Neuronal stem cell (in vitro differentiated cells): ENCODE data around the gene DEFB114.

Experiments used
- DNase-seq: peaks from one replicate; pipeline ENCODE4 v3.0.0-alpha.2; 2013; ENCODE audit warnings: low spot score
- H2AFZ ChIP-seq: one replicate; pipeline ENCODE4 v1.6.1; 2013; ENCODE audit warnings: mild to moderate bottlenecking, low read length, inconsistent platforms
- H2AK5ac ChIP-seq: 2 replicates; pipeline ENCODE4 v1.6.1; 2013; ENCODE audit warnings: low read depth, mild to moderate bottlenecking, inconsistent platforms, low read length, moderate library complexity, mixed read lengths
- H2BK120ac ChIP-seq: 2 replicates; pipeline ENCODE4 v1.6.1; 2013; ENCODE audit warnings: low read depth, mild to moderate bottlenecking, inconsistent platforms, low read length, moderate library complexity, mixed read lengths
- H2BK12ac ChIP-seq: one replicate; pipeline ENCODE4 v1.6.1; 2013; ENCODE audit warnings: low read length, inconsistent platforms
- H2BK15ac ChIP-seq: 2 replicates; pipeline ENCODE4 v1.6.1; 2013; ENCODE audit warnings: mild to moderate bottlenecking, low read length, inconsistent platforms, mixed read lengths
- H2BK5ac ChIP-seq: one replicate; pipeline ENCODE4 v1.6.1; 2013; ENCODE audit warnings: inconsistent platforms, mild to moderate bottlenecking, low read length, moderate library complexity
- H3K14ac ChIP-seq: one replicate; pipeline ENCODE4 v1.6.1; 2013; ENCODE audit warnings: low read length, inconsistent platforms
- H3K18ac ChIP-seq: 2 replicates; pipeline ENCODE4 v1.6.1; 2013; ENCODE audit warnings: low read length, inconsistent platforms
- H3K23ac ChIP-seq: 2 replicates; pipeline ENCODE4 v1.6.1; 2013; ENCODE audit warnings: low read depth, mild to moderate bottlenecking, mixed read lengths, low read length, inconsistent platforms; ENCODE audit not compliant: poor library complexity
- H3K27ac ChIP-seq: replicated peaks from 3 replicates; pipeline ENCODE4 v1.5.1; 2013; ENCODE audit warnings: low read length, inconsistent platforms
- H3K27me3 ChIP-seq, 3 experiments: 2 replicates each; pipeline ENCODE4 v1.6.1; 2013; ENCODE audit warnings: low read length in 3 of 3, mild to moderate bottlenecking in 2 of 3, inconsistent platforms in 1 of 3, low read depth in 1 of 3, mixed read lengths in 1 of 3, moderate library complexity in 1 of 3; ENCODE audit not compliant: control insufficient read depth in 3 of 3, insufficient read depth in 3 of 3
- H3K36me3 ChIP-seq, 2 donors: replicated peaks in 1 of 2; 2 replicates each; pipeline ENCODE4 v1.6.1; 2013; ENCODE audit warnings: low read length in 2 of 2; ENCODE audit not compliant: control insufficient read depth in 2 of 2, insufficient read depth in 2 of 2
- H3K4ac ChIP-seq: 2 replicates; pipeline ENCODE4 v1.6.1; 2013; ENCODE audit warnings: inconsistent platforms, mild to moderate bottlenecking, low read length, moderate library complexity
- H3K4me1 ChIP-seq, 2 donors: 1 replicate in 1 of 2; 2 replicates in 1 of 2; pipeline ENCODE4 v1.6.1; 2013; ENCODE audit warnings: low read length in 2 of 2, low read depth in 1 of 2; ENCODE audit not compliant: control insufficient read depth in 2 of 2, insufficient read depth in 1 of 2
- H3K4me2 ChIP-seq: one replicate; pipeline ENCODE4 v1.6.1; 2013; ENCODE audit warnings: mild to moderate bottlenecking, low read length, inconsistent platforms; ENCODE audit not compliant: insufficient read depth, poor library complexity, severe bottlenecking
- H3K4me3 ChIP-seq, 2 donors: 2 replicates each; pipeline ENCODE4 v1.5.1; 2013; ENCODE audit warnings: low read length in 2 of 2, mild to moderate bottlenecking in 2 of 2, inconsistent platforms in 1 of 2, moderate library complexity in 1 of 2
- H3K79me1 ChIP-seq: one replicate; pipeline ENCODE4 v1.6.1; 2013; ENCODE audit warnings: low read depth, mild to moderate bottlenecking, inconsistent platforms, low read length, moderate library complexity
- H3K9ac ChIP-seq: one replicate; pipeline ENCODE4 v1.6.1; 2013; ENCODE audit warnings: mild to moderate bottlenecking, low read depth, low read length, inconsistent platforms; ENCODE audit not compliant: poor library complexity
- H3K9me3 ChIP-seq, 2 donors: replicated peaks in 1 of 2; 2 replicates each; pipeline versions ENCODE3 to v1.6.1; 2013; ENCODE audit warnings: low read length in 2 of 2, mild to moderate bottlenecking in 2 of 2, inconsistent platforms in 1 of 2, low read depth in 1 of 2, mixed read lengths in 1 of 2, moderate library complexity in 1 of 2; ENCODE audit not compliant: control insufficient read depth in 2 of 2, insufficient read depth in 1 of 2
- H4K8ac ChIP-seq: one replicate; pipeline ENCODE4 v1.6.1; 2013; ENCODE audit warnings: low read depth, mild to moderate bottlenecking, inconsistent platforms, low read length, moderate library complexity
- H4K91ac ChIP-seq: one replicate; pipeline ENCODE4 v1.6.1; 2013; ENCODE audit warnings: low read length, low read depth, mild to moderate bottlenecking, inconsistent platforms; ENCODE audit not compliant: poor library complexity
- WGBS, 2 donors: extraction: QIAGEN DNeasy Blood & Tissue Kit; methylation state at CpG; one replicate each; pipeline ENCODE4 v1.1.7; 2013; ENCODE audit warnings: missing lambda C conversion rate in 2 of 2, mixed read lengths in 1 of 2; ENCODE audit not compliant: insufficient read length in 2 of 2, insufficient replicate concordance in 1 of 2; ENCODE audit errors: extremely low coverage in 2 of 2; 5-methylcytosine and 5-hydroxymethylcytosine counted together

DEFB114 gene

GRCh38 chr6:49966823-49967222 lies 2.9 kb upstream of the DEFB114 start:
- Histone ChIP-seq H3K4me2 (no peak overlapping the region), H2BK15ac (no peak overlapping the region), H2AFZ (no peak overlapping the region), H2BK12ac (no peak overlapping the region), H3K23ac (no peak overlapping the region), H3K18ac (no peak overlapping the region), H4K91ac (no peak overlapping the region), H3K4me3 (no peak overlapping the region), H3K79me1 (no peaks in the 10 kb centered on the region), H2BK5ac (no peak overlapping the region), H3K14ac (no peak overlapping the region), H3K27ac (no peak overlapping the region), H3K9me3 (no peaks in the 10 kb centered on the region), H2AK5ac (no peak overlapping the region), H2BK120ac (no peak overlapping the region), H4K8ac (no peak overlapping the region), H3K9ac (no peak overlapping the region), H3K4ac (no peak overlapping the region), H3K4me1 (no peaks in the 10 kb centered on the region), H3K36me3 (no peaks in the 10 kb centered on the region), H3K27me3 (no peaks in the 10 kb centered on the region)
- DNase-seq: no peak
- no CpG with 5 or more reads among the region's 2 CpGs for WGBS, 2 donors

- no peak overlapping the region for H4K91ac ChIP-seq
- no peak overlapping the region for H2BK15ac ChIP-seq
- H2BK12ac ChIP-seq: no peak overlapping the region
- no peak overlapping the region for H2BK120ac ChIP-seq
- no peaks in the 10 kb centered on the region for H3K79me1 ChIP-seq
- H3K18ac ChIP-seq: no peak overlapping the region
- H3K27me3 ChIP-seq: no peaks in the 10 kb centered on the region
- no peak overlapping the region for H2BK5ac ChIP-seq
- no peaks in the 10 kb centered on the region for H3K9me3 ChIP-seq
- DNase-seq: no peak
- H3K4me2 ChIP-seq: no peak overlapping the region
- H3K23ac ChIP-seq: no peak overlapping the region
- H3K4ac ChIP-seq: no peak overlapping the region
- H2AFZ ChIP-seq: no peak overlapping the region
- no peaks in the 10 kb centered on the region for H3K4me1 ChIP-seq
- H3K9ac ChIP-seq: no peak overlapping the region
- H4K8ac ChIP-seq: no peak overlapping the region
- no peaks in the 10 kb centered on the region for H3K36me3 ChIP-seq
- H3K14ac ChIP-seq: no peak overlapping the region
- no peak overlapping the region for H3K27ac ChIP-seq
- H2AK5ac ChIP-seq: no peak overlapping the region
- H3K4me3 ChIP-seq: no peak overlapping the region
- no CpG with 5 or more reads among the region's 2 CpGs for WGBS, 2 donors
These were observed 2.4 kb upstream of the DEFB114 start for GRCh38 chr6:49966334-49966733.

GRCh38 chr6:49958180-49958579 lies 5.8 kb downstream of the DEFB114 start:
- H2BK120ac ChIP-seq: no peak overlapping the region
- H3K79me1 ChIP-seq: no peaks in the 10 kb centered on the region
- no peaks in the 10 kb centered on the region for H3K36me3 ChIP-seq
- no peak overlapping the region for H3K4ac ChIP-seq
- H3K4me3 ChIP-seq: no peak overlapping the region
- no peaks in the 10 kb centered on the region for H3K27me3 ChIP-seq
- H4K91ac ChIP-seq: no peak overlapping the region
- H3K18ac ChIP-seq: no peak overlapping the region
- no peak overlapping the region for H2BK12ac ChIP-seq
- H4K8ac ChIP-seq: no peak overlapping the region
- H2AK5ac ChIP-seq: no peak overlapping the region
- no peak overlapping the region for H2BK5ac ChIP-seq
- no peak overlapping the region for H3K14ac ChIP-seq
- no peak overlapping the region for H3K9ac ChIP-seq
- H2BK15ac ChIP-seq: no peak overlapping the region
- H3K4me1 ChIP-seq: no peaks in the 10 kb centered on the region
- H3K9me3 ChIP-seq: no peaks in the 10 kb centered on the region
- no peak overlapping the region for H2AFZ ChIP-seq
- no peak overlapping the region for H3K23ac ChIP-seq
- no peak for DNase-seq
- H3K27ac ChIP-seq: no peak overlapping the region
- WGBS, 2 donors: no CpG with 5 or more reads among the region's 1 CpG
- no peak overlapping the region for H3K4me2 ChIP-seq

- H3K18ac ChIP-seq: no peak overlapping the region
- DNase-seq: no peak
- H2BK12ac ChIP-seq: no peak overlapping the region
- H3K4me3 ChIP-seq: no peak overlapping the region
- no peak overlapping the region for H3K27ac ChIP-seq
- no peak overlapping the region for H3K14ac ChIP-seq
- H3K79me1 ChIP-seq: no peaks in the 10 kb centered on the region
- H3K4me2 ChIP-seq: no peak overlapping the region
- no peaks in the 10 kb centered on the region for H3K9me3 ChIP-seq
- H3K4ac ChIP-seq: no peak overlapping the region
- no peak overlapping the region for H3K9ac ChIP-seq
- H3K27me3 ChIP-seq: no peaks in the 10 kb centered on the region
- no peak overlapping the region for H4K91ac ChIP-seq
- H2BK5ac ChIP-seq: no peak overlapping the region
- H4K8ac ChIP-seq: no peak overlapping the region
- no peak overlapping the region for H2AFZ ChIP-seq
- H3K4me1 ChIP-seq: no peaks in the 10 kb centered on the region
- no peak overlapping the region for H2BK120ac ChIP-seq
- no peak overlapping the region for H2AK5ac ChIP-seq
- H2BK15ac ChIP-seq: no peak overlapping the region
- H3K36me3 ChIP-seq: no peaks in the 10 kb centered on the region
- H3K23ac ChIP-seq: no peak overlapping the region
These were observed 8.1 kb downstream of the DEFB114 start for GRCh38 chr6:49955847-49956246.
